ENCODE measurements around the gene UVRAG.
"Not testable (repeated sequence)": the region's sequence is repeated elsewhere in the genome, so short reads cannot be mapped to it uniquely, and the experiment has no call there.

- TF ChIP-seq CTCF (IDR thresholded peaks at IDR 0.05 in 8 of 11, conservative IDR thresholded peaks at IDR 0.05 in 3 of 11); POLR2A (IDR thresholded peaks at IDR 0.05); POLR2AphosphoS5 (IDR thresholded peaks at IDR 0.05): not testable (repeated sequence)
These were observed 62.3 kb downstream of the UVRAG start for GRCh38 chr11:75877327-75877726.

Measured in spleen (tissue), 7 donors.